Activated gamma-delta T cell (primary cell): ENCODE measurements around the gene BOD1.

ENCODE experiments used
- DNase-seq: peaks from one replicate; lab custom pipeline; 2025; lab: John Stamatoyannopoulos, UW
- total RNA-seq, 2 donors: gene quantifications; one replicate each; lab custom pipeline; 2026; lab: John Stamatoyannopoulos, UW

Gene BOD1
- 25.7 to 32.5 reads per million in 2 donors for total RNA-seq

DNA sequence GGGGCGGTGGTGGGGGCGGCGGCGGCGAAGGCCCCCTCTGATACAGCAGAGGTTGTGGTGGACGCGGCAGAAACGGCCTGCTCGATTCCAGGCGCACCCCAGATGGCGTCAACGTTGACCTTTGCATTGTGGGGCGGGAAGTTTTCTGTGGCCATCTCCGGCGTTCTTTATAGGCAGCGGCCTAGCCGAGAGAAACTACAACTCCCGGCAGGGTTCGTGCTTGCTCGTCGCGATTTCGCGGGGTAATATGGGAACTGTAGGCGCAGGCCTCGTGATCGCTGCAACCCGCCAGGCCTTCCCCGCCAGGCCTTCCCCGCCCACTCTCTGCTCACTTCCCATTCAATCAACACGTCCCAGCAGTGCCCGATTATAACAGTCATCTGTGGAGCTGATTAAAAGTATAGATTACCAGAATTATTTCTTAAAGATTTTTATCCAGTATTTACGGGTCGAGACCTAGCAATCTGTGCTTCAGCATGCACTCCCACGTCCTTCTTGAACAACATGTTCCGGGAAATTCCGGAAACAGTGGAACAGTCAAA lies at the start of gene BOD1:
Gene BOD1 (minus strand): TSS at position 74 of the 542 bp plus-strand sequence. CDS start 214 bp downstream, outside the sequence.
- peak; percentile 74 for DNase-seq

DNA sequence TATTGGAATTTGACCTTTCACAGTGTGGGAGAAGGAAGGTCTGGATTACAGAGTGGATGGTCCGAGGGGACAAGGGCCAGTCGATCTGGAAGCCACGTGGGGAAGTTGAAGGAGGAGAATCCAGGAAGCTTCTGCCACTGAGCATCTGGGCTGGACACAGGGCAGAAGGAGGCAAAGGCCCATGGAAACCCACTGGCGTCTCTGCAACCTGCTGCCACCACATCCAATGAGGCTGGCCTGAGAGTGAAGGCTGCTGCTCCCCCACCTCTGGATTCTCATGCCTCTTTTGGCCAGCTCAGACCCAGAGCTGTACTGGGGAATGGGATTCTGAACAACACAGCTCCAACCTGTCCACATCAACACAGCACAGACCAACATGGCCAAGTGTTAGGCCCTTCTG lies 48.9 kb upstream of the BOD1 start:
- no peak for DNase-seq

DNA sequence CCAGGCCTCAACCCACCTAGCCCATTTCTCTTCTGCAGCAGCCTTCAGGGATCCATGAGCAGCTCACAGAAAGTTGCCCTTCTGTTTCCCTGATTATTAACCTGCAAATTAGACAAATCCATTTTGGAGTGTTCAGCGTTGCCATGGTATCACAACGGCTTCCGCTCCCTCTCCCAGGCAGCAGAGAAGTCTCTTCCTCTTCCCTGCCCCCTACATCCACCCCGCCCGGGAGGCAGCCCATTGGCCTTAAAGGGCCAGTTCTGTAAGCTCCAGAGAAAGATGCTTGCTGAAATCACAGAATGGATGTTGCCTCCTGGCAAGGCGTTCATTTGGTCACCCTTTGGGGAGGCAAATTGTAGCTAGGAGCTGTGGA lies 47.7 kb upstream of the BOD1 start:
- no peak for DNase-seq

GRCh38 chr5:173663352-173664153 lies 47.1 kb upstream of the BOD1 start:
- DNase-seq, result no peak

GRCh38 chr5:173662581-173663351 lies 46.3 kb upstream of the BOD1 start:
- DNase-seq, result no peak

GRCh38 chr5:173660481-173661280 lies 44.2 kb upstream of the BOD1 start:
- no peak for DNase-seq

DNA sequence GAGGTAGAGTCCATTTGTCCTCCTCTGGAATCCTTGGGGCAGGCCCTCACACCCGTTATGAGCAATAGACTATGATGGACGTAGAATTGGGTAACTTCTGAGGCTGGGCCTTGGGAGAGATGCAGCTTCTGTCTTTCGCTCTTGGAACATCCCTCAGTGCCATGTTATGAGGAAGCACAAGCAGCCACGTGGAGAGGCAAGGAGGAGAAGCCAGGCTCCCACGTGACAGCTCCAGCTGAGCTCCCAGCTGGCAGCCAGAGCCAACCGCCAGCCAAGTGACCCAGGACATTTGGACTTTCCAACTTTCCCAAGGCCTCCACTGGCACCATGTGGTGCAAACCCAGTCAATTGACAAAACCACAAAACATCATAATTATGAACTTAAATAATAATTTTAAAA lies 43.0 kb upstream of the BOD1 start:
- no peak for DNase-seq

DNA sequence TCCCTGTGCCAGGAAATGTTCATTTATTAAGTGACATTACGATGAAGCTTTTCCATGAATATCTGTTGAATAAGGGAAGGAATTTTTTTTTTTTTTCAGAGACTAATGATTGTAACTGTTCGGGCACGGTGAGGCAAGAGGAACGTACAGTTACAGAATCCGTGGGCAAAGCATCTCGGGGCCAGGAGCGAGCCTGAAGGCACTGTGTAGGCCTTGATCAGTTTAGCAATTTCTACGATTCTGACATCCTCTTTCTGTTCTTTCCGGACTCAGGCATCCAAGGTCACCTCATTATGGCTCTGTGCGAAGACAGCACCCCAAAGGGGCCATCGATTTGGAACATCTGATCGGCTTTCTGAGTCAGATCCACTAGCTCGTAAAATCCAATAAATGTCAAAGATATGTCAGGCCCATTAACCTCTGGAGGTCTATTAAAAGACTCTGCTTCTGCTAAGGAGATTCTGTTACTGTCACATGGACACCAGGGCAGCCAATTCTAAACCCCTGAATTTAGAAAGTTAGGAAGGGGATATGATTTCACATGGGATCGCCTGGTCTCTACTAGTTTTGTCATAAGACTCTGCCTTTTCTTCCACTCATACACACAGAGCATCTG lies 41.4 kb upstream of the BOD1 start:
- no peak for DNase-seq

GRCh38 chr5:173655196-173655797 lies 38.8 kb upstream of the BOD1 start:
- DNase-seq, result no peak

- DNase-seq, result no peak
These were observed 37.5 kb upstream of the BOD1 start for GRCh38 chr5:173653822-173654523.

- DNase-seq, result no peak
These were observed 31.9 kb upstream of the BOD1 start for GRCh38 chr5:173648308-173648866.

DNA sequence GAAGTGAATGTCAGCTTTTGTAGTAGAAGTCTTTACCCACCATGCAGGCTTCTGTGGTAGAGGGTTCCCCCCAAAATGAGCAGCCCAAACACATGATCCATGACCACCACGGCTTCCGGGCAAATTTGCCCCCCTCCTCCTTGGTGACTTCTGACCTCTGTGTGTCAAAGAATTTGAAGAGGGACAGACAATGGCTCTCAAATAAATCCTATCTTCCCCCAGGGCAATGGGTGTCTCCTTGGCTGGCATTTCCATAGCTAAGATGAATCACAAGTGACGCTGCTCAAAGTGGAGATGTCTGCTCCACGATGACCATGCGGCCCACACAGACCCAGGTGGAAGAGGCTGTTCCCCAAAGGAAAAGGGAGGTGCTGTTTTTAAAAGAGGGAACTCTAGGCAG lies 30.2 kb upstream of the BOD1 start:
- no peak for DNase-seq

GRCh38 chr5:173645890-173646574 lies 29.6 kb upstream of the BOD1 start:
- DNase-seq, result no peak

DNA sequence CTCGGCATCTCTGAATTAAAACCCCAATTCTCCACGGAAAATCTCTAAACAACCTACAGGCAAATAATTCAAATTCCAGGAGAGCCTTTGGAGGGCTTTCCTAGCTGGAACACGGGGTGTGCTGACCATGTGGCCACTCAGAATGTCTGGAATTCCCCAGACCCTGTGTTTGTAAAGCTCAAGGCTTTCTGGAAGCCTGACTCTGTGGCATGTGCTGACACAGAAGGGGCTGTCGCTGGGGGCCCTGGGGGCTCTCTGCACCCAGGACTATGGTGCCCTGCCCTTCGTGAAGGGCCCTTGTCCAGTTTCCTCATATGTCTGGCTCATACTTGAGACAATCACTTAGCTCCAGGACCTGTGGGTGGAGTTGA lies 29.0 kb upstream of the BOD1 start:
- no peak for DNase-seq

GRCh38 chr5:173644673-173645436 lies 28.4 kb upstream of the BOD1 start:
- DNase-seq, result no peak

DNA sequence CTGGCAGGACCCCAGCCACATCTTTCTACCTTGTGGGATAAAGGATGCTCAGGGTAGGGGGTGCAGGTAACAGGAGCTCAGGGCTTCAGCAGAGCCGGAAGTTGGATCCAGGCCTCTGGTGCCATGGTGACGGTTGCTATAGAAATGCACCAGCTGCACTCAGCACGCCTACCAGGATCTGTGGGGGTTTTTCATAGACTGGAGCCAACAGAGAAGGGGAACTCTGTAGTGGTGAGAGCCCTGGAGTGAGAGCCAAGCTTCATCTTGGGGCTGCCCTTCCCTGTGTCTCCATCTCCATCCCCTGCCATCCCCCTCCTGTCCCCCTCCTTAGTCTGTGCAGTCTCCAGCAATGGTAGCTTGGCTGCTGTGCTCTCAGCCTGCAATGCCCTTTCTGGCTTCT lies 27.5 kb upstream of the BOD1 start:
- DNase-seq, result no peak

- DNase-seq, result no peak
These were observed 26.5 kb upstream of the BOD1 start for GRCh38 chr5:173642895-173643481.

DNA sequence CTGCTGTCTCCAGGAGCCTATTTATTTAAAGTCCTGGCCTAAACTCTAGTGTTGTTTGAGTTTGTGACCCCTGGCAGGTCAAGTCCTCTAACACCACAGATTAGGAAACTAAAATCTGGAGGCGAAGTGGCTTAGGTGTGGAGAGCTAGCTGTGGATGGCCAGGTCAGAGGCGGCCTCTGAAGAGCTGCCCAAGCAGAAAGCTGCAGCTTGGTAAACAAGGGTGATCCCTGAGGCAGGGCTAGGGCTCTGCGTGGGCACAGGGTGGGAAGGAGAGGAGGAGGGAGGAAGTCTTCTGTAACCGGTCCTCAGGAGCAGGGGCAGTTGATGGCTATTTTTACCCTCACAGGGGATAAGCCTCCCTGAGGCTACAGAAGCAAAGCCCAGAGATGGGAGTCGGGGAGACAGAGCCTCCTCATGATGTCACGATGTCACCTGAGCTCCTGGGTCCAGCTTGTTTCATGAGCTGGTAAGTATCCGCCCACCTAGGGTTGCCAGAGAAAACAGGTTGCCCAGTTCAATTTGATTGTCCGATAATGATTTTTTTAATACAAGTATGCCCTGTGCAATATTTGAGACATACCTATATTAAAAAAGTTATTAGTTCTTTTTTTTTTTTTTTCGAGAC lies 25.9 kb upstream of the BOD1 start:
- no peak for DNase-seq
